Upper lobe of right lung (tissue), 1 donor: ENCODE data around the gene GAPT. TPM values are rescaled to one million over a fixed set of nuclear protein-coding genes. Genes with fewer than 3 reads are reported as not detected.

Experiments used
- ATAC-seq: fragments of 200-7000 bp; cut with Tn5 transposase; one replicate; pipeline ENCODE4 v1.9.1; 2020; ENCODE audit warnings: mild to moderate bottlenecking, moderate library complexity
- DNase-seq: peaks from one replicate; pipeline ENCODE4 v3.0.0-alpha.2; 2020
- H3K27ac ChIP-seq: fragments of 200-600 bp; one replicate; pipeline ENCODE4 v1.8.0; 2022
- H3K27me3 ChIP-seq: fragments of 200-600 bp; one replicate; pipeline ENCODE4 v1.8.0; 2022; ENCODE audit warnings: mild to moderate bottlenecking
- H3K36me3 ChIP-seq: fragments of 200-600 bp; one replicate; pipeline ENCODE4 v1.8.0; 2022
- H3K4me1 ChIP-seq: fragments of 200-600 bp; one replicate; pipeline ENCODE4 v1.8.0; 2022
- H3K4me3 ChIP-seq: fragments of 200-600 bp; one replicate; pipeline ENCODE4 v1.8.0; 2022; ENCODE audit warnings: mild to moderate bottlenecking
- H3K9me3 ChIP-seq: fragments of 200-600 bp; one replicate; pipeline ENCODE4 v1.8.0; 2022
- intact Hi-C: fragments of 100-400 bp; cut with DNase I; formaldehyde crosslinking; loops from one replicate; pipeline ENCODE4 v1.11.0; 2022
- total RNA-seq: library from RNA; stranded (reverse); fragmentation: NEBNext Ultra II Directional; extraction: Animal tissue kit (Norgen Biotek cat#: 25700); gene quantifications from one replicate; pipeline ENCODE4 v1.2.1, GENCODE V29; 2021
- TF ChIP-seq, protein P1 (sequence below): fragments of 200-600 bp; IDR thresholded peaks from one replicate; pipeline ENCODE4 v1.8.0; 2022; ENCODE audit warnings: antibody characterized with exemption
- donor health status: DM: no; HTN: yes; CAD: no; lungs with severe emphysema.

GAPT gene
- total RNA-seq, 1 donor from 2014 or later, result 5.2 TPM

DNA sequence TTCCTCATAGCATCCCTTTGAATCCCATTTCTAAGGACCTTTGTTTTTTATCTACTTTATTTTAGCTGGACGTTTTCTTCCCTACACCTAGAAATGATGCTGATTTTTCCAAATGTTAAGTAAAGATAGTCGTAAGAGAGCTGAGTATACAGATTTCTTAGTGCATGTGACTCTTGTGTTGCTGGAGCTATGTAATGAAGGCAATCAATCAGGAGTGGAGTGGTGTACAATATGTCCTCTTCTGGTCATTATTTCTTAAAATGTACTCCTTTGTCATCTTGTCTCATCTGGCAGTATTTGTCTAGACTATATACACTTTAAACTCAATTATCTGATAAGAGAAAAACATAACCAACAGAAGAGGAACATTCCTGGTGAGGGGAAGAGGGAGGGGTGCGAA, 13.5 kb downstream of the GAPT start:
- intact Hi-C loops, result no loop called here
- no peak for DNase-seq
- Histone ChIP-seq H3K4me3 (no peak overlapping the region), H3K4me1 (peaks cover 5% of the 10 kb centered on the region), H3K9me3 (no peaks in the 10 kb centered on the region), H3K27ac (no peak overlapping the region), H3K27me3 (no peaks in the 10 kb centered on the region), H3K36me3 (no peaks in the 10 kb centered on the region)
- ATAC-seq, result no peak
- TF ChIP-seq, protein P1, sequence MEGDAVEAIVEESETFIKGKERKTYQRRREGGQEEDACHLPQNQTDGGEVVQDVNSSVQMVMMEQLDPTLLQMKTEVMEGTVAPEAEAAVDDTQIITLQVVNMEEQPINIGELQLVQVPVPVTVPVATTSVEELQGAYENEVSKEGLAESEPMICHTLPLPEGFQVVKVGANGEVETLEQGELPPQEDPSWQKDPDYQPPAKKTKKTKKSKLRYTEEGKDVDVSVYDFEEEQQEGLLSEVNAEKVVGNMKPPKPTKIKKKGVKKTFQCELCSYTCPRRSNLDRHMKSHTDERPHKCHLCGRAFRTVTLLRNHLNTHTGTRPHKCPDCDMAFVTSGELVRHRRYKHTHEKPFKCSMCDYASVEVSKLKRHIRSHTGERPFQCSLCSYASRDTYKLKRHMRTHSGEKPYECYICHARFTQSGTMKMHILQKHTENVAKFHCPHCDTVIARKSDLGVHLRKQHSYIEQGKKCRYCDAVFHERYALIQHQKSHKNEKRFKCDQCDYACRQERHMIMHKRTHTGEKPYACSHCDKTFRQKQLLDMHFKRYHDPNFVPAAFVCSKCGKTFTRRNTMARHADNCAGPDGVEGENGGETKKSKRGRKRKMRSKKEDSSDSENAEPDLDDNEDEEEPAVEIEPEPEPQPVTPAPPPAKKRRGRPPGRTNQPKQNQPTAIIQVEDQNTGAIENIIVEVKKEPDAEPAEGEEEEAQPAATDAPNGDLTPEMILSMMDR, result no peak

GRCh38 chr5:58505502-58505901, 14.3 kb downstream of the GAPT start:
- H3K4me1 ChIP-seq, result no peaks in the 10 kb centered on the region
- H3K4me3 ChIP-seq, result no peak overlapping the region
- no peaks in the 10 kb centered on the region for H3K27me3 ChIP-seq
- no peak overlapping the region for H3K27ac ChIP-seq
- H3K36me3 ChIP-seq, result no peaks in the 10 kb centered on the region
- H3K9me3 ChIP-seq, result no peaks in the 10 kb centered on the region
- DNase-seq (no peak), ATAC-seq (peak; percentile 55)
- intact Hi-C loops, result no loop called here
- TF ChIP-seq, protein P1, result no peak

DNA sequence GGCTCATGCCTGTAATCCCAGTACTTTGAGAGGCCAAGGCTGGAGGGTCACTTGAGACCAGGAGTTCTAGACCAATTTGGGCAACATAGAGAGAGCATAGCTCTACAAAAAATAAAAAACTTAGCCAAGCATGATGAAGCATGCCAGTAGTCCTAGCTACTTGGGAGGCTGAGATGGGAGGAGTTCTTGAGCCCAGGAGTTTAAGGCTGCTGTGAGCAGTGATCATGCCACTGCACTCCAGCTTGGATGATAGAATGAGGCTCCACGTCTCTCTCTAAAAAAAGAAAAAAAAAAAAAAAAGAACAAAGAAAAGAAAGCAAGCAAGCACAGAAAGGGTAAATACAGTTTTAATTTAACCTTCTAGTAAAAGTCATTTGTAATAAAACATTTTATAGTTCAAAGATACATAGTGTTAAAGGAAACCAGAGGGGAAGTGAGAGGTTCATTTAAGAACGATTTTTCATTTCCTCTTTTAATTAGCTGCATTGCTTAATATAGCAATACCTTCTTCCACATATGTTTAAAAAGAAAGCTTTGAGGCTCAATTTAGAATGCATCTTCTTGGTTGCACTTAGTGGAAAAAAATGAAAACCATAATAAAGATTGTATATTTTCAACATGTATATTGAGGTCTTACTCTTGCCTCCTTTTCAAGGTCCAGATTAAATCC, 14.9 kb downstream of the GAPT start:
- no peaks in the 10 kb centered on the region for H3K9me3 ChIP-seq
- intact Hi-C loops, result no loop called here
- no peaks in the 10 kb centered on the region for H3K36me3 ChIP-seq
- no peak overlapping the region for H3K4me3 ChIP-seq
- no peaks in the 10 kb centered on the region for H3K27me3 ChIP-seq
- ATAC-seq, result no peak
- H3K27ac ChIP-seq, result no peak overlapping the region
- TF ChIP-seq, protein P1, result no peak
- DNase-seq, result no peak
- no peaks in the 10 kb centered on the region for H3K4me1 ChIP-seq

DNA sequence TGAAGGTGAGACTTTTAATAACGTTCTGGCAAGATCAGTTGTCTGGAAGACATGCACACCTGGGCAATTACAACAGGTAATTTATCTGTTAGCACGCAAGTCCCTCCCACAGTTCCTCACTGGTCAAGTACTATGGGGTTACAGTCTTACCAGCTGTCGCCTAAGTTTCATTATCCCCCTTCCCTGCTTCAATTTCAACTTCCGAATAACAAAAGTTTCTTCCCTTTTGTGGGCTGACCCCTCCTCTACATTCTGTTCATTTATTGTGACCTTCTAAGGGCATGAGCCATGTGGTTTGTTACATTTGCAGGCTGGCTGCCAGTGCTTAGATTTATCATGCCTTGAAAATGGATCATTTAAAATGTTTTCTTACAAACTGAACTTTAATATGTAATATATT, 16.5 kb downstream of the GAPT start:
- Histone ChIP-seq H3K36me3 (no peaks in the 10 kb centered on the region), H3K9me3 (no peaks in the 10 kb centered on the region), H3K4me1 (no peaks in the 10 kb centered on the region), H3K27me3 (no peaks in the 10 kb centered on the region), H3K27ac (no peak overlapping the region), H3K4me3 (no peak overlapping the region)
- TF ChIP-seq, protein P1, result no peak
- ATAC-seq, result peak; percentile 47
- DNase-seq, result no peak
- intact Hi-C loops, result no loop called here

- ATAC-seq (no peak), DNase-seq (no peak)
- TF ChIP-seq, protein P1, result no peak
- Histone ChIP-seq H3K27ac (no peak overlapping the region), H3K27me3 (no peaks in the 10 kb centered on the region), H3K9me3 (no peaks in the 10 kb centered on the region), H3K36me3 (no peaks in the 10 kb centered on the region), H3K4me3 (no peak overlapping the region), H3K4me1 (no peaks in the 10 kb centered on the region)
- intact Hi-C loops, result no loop called here
These were observed 26.0 kb downstream of the GAPT start for GRCh38 chr5:58517198-58517597.

- DNase-seq (no peak), ATAC-seq (no peak)
- TF ChIP-seq, protein P1, result no peak
- Histone ChIP-seq H3K36me3 (no peaks in the 10 kb centered on the region), H3K4me3 (no peak overlapping the region), H3K27me3 (no peaks in the 10 kb centered on the region), H3K27ac (no peak overlapping the region), H3K9me3 (no peaks in the 10 kb centered on the region), H3K4me1 (no peaks in the 10 kb centered on the region)
- intact Hi-C loops, result no loop called here
These were observed 32.7 kb downstream of the GAPT start for GRCh38 chr5:58523956-58524355.
